Thyroid gland (tissue), 4 donors: ENCODE data around the gene ZNF511.

Source experiments
- POLR2A ChIP-seq, 2 donors: fragments of 450-650 bp; IDR thresholded peaks; one replicate each; pipeline ENCODE4 v1.6.1; 2017; ENCODE audit warnings: antibody characterized with exemption in 2 of 2, mild to moderate bottlenecking in 2 of 2, moderate library complexity in 1 of 2
- TF ChIP-seq, protein P1 (sequence below), 6 experiments: fragments of 200-600 bp in 3 of 6; fragments of 450-650 bp in 3 of 6; sonication (generic) in 3 of 6; IDR thresholded peaks; one replicate each; pipeline ENCODE4 v1.5.1; 2016 to 2019; ENCODE audit warnings: antibody characterized with exemption in 6 of 6, mild to moderate bottlenecking in 2 of 6, inconsistent platforms in 1 of 6, moderate library complexity in 1 of 6

DNA sequence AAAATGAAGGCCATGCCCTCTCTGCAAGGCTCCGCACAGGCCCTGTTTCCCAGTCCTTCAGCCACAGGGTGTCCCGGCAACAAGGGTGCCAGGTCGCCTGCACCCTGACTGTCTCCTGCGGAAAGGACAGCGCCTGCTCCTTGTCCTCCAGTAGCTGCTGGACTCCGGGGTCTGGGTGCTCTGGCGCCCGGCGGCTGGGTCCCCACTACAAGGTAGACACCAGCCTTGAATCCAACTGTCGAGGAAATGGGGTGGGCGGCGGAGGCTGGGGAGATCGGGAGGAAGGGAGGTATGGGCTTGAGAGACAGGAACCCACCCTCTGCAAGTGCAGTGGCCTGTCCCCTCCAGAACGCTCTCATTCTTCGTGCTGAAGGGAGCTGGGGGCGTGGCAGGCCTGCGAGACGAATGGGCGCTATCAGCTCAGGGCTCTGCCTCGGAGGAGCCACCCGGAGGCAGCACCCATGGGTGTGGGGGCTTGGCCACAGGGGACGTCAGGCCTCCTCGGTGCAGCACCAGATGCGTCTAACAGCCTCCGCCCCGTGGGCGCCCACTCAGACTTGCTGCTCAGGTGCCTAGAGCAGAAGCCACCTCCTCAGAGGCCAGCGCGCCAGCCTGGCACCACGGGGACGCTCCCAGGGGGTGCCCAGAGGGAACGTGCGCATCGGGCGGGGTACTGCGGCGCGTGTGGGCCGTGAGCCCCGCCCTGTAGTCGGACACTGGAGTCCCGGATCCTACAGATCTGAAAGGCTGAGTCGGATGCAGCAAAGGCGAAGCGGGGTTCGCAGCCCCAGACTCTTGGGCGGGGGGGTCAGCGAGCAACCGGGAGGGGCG lies 47.6 kb upstream of the ZNF511 start:
- TF ChIP-seq, protein P1, sequence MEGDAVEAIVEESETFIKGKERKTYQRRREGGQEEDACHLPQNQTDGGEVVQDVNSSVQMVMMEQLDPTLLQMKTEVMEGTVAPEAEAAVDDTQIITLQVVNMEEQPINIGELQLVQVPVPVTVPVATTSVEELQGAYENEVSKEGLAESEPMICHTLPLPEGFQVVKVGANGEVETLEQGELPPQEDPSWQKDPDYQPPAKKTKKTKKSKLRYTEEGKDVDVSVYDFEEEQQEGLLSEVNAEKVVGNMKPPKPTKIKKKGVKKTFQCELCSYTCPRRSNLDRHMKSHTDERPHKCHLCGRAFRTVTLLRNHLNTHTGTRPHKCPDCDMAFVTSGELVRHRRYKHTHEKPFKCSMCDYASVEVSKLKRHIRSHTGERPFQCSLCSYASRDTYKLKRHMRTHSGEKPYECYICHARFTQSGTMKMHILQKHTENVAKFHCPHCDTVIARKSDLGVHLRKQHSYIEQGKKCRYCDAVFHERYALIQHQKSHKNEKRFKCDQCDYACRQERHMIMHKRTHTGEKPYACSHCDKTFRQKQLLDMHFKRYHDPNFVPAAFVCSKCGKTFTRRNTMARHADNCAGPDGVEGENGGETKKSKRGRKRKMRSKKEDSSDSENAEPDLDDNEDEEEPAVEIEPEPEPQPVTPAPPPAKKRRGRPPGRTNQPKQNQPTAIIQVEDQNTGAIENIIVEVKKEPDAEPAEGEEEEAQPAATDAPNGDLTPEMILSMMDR (IDR thresholded peaks at IDR 0.05) = no peak
- TF ChIP-seq POLR2A (IDR thresholded peaks at IDR 0.05) = no peak
